Measurements from ENCODE around the gene CH25H. TPM values are rescaled to one million over a fixed set of nuclear protein-coding genes. Genes with fewer than 3 reads are reported as not detected.

Gene CH25H
- total RNA-seq, 3 donors from 2014 or later: 0.80 to 1.2 (median 0.84) TPM

DNA sequence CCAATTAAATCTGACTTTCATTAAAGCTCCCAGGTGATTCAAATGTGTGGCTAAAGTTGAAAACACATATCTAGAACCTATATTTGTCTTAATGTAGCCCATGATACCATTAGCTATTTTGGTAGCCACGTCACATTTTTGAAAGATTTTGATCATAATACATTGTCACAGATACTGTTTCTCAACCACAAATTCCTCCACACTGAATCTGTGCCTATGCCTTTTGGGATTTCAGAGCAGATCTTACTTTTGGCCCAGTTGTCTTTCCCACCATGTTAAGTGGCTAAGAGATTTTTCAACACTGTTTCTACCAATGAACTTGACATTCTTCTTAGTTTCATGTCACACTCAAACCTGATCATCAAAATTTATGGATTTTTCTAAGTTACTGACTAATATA is 47.4 kb downstream of the CH25H start:
- TF ChIP-seq, protein P1, sequence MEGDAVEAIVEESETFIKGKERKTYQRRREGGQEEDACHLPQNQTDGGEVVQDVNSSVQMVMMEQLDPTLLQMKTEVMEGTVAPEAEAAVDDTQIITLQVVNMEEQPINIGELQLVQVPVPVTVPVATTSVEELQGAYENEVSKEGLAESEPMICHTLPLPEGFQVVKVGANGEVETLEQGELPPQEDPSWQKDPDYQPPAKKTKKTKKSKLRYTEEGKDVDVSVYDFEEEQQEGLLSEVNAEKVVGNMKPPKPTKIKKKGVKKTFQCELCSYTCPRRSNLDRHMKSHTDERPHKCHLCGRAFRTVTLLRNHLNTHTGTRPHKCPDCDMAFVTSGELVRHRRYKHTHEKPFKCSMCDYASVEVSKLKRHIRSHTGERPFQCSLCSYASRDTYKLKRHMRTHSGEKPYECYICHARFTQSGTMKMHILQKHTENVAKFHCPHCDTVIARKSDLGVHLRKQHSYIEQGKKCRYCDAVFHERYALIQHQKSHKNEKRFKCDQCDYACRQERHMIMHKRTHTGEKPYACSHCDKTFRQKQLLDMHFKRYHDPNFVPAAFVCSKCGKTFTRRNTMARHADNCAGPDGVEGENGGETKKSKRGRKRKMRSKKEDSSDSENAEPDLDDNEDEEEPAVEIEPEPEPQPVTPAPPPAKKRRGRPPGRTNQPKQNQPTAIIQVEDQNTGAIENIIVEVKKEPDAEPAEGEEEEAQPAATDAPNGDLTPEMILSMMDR (IDR thresholded peaks at IDR 0.05): no peak
- H3K4me3 ChIP-seq: no peak overlapping the region
- ATAC-seq (no peak), DNase-seq (no peak)
- no peaks in the 10 kb centered on the region for H3K9me3 ChIP-seq
- H3K36me3 ChIP-seq (ENCODE audit: low read depth): no peaks in the 10 kb centered on the region
- H3K4me1 ChIP-seq (ENCODE audit: low read depth): no peaks in the 10 kb centered on the region
- intact Hi-C loops (cut with DNase I, micrococcal nuclease): no loop called here

DNA sequence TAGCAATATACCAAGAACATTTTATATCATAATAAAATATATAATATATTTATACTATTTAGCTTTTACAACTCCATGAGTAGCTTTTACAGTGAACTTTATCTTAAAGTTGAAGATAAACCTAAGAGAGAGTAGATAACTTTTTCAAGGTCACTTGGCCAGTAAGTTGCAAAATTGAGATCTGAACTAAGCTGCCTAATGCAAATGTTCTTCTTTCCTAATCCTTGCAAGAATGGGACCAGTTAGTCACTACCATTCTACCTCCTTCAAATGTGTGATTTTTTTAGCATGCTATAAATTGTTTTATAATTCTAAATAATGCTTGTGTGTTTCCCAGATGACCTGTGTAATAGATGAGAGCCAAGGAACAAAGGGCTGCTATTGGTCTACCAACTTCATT is 47.8 kb downstream of the CH25H start:
- TF ChIP-seq, protein P1 (IDR thresholded peaks at IDR 0.05): no peak
- H3K4me1 ChIP-seq (ENCODE audit: low read depth): no peaks in the 10 kb centered on the region
- no peak overlapping the region for H3K4me3 ChIP-seq
- no peaks in the 10 kb centered on the region for H3K9me3 ChIP-seq
- no peak for ATAC-seq
- H3K36me3 ChIP-seq (ENCODE audit: low read depth): no peaks in the 10 kb centered on the region
- intact Hi-C loops (cut with DNase I, micrococcal nuclease): no loop called here
- DNase-seq: no peak

- TF ChIP-seq, protein P1 (IDR thresholded peaks at IDR 0.05): no peak
- intact Hi-C loops (cut with DNase I, micrococcal nuclease): no loop called here
- Histone ChIP-seq H3K4me1 (ENCODE audit: low read depth) (no peaks in the 10 kb centered on the region), H3K4me3 (no peak overlapping the region), H3K36me3 (ENCODE audit: low read depth) (no peaks in the 10 kb centered on the region), H3K9me3 (no peaks in the 10 kb centered on the region)
- DNase-seq: no peak
- ATAC-seq: no peak
These were observed 48.7 kb downstream of the CH25H start for GRCh38 chr10:89158446-89158845.

DNA sequence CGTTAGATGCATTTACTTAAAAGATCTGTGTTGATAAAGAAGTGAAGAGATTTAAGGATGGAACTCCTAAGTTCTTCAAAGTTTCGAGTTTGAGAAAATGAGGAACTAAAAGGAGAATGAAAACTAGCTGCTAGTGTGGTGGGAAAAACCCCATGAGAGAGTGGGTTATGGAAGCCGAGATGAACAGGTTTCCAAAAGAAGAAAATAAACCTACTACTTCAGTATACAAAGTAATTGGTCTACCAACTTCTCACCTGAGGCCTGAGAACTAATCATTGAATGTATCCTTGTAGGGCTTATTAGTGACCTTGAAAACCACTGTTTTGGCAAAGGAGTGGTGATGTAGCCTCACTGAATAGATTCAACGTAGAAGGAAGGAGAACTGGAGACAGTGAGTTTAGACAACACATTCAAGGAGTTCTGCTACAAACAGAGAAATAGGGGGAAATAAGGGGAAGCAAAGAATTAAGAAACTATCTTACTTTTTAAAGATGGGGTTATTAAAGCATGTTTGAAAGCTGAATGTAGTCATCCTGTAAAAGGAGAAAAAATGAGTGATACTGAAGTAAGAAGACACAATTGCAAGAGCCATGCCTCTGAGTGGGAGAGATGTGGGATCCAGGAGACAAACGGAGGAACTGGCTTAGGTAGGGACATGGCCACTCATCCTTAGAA is 50.8 kb downstream of the CH25H start:
- Histone ChIP-seq H3K4me3 (no peak overlapping the region), H3K36me3 (ENCODE audit: low read depth) (no peaks in the 10 kb centered on the region), H3K4me1 (ENCODE audit: low read depth) (no peaks in the 10 kb centered on the region), H3K9me3 (no peaks in the 10 kb centered on the region)
- intact Hi-C loops (cut with DNase I, micrococcal nuclease): no loop called here
- DNase-seq: no peak
- TF ChIP-seq, protein P1 (IDR thresholded peaks at IDR 0.05): no peak
- no peak for ATAC-seq

Other genes starting within 250 kb of the CH25H start
- 10 to 100 TPM; 31.8 to 51.0 (median 50.8) TPM for gene FAS, start 216.5 kb downstream of the CH25H start, total RNA-seq
- gene LIPA, start 44.5 kb upstream of the CH25H start, total RNA-seq: 10 to 100 TPM; 20.6 to 34.5 (median 29.6) TPM
- 1 to 10 TPM; 6.9 to 7.6 (median 7.5) TPM for gene IFIT2, start 94.7 kb upstream of the CH25H start, total RNA-seq
- gene IFIT3, start 120.7 kb upstream of the CH25H start, total RNA-seq: 10 to 100 TPM in 2 of 3 donors, 1 to 10 TPM in 1; 5.8 to 12.7 (median 11.2) TPM
- gene IFIT1B, start 170.7 kb upstream of the CH25H start, total RNA-seq: not detected
- 10 to 100 TPM in 1 of 3 donors, 1 to 10 TPM in 2; 6.2 to 21.5 (median 8.3) TPM for gene IFIT1, start 185.3 kb upstream of the CH25H start, total RNA-seq
- 10 to 100 TPM in 2 of 3 donors, 1 to 10 TPM in 1; 9.8 to 19.1 (median 12.9) TPM for gene IFIT5, start 207.3 kb upstream of the CH25H start, total RNA-seq